H54 (cell line): Measurements from ENCODE around the gene KCNQ1.

ENCODE experiments used
- DNase-seq: peaks from one replicate; pipeline ENCODE4 v3.0.0; 2011; ENCODE audit warnings: low spot score, mixed read lengths; ENCODE audit not compliant: insufficient read length
- FAIRE-seq: peaks from 3 replicates; lab custom pipeline; 2011; peaks lifted over from hg19 to GRCh38; lab: Jason Lieb, UNC
- POLR2A ChIP-seq: IDR thresholded peaks from 2 replicates; pipeline ENCODE4 v1.6.1; 2011; ENCODE audit warnings: low read depth, mild to moderate bottlenecking, low read length

Gene KCNQ1

DNA sequence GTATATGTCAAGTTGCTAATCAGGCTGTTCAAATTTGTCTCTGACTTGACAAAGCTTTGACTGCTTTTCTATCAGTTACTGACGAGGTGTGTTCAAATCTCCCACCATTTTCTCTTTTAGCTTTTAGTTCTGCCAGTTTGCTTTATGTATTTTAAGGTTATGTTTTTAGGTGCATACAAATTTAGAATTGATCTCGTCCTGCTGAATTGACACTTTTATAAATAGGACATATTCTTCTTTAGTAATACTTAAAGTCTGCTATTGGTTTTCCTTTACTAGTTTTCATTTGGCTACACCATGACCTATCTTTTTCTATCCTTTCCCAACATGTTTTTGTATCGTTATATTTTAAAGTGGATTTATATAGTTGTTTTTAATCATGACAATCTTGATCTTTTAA, 320.7 kb downstream of the KCNQ1 start:
- DNase-seq, result no peak
- no peak for FAIRE-seq
- no peak for TF ChIP-seq POLR2A

DNA sequence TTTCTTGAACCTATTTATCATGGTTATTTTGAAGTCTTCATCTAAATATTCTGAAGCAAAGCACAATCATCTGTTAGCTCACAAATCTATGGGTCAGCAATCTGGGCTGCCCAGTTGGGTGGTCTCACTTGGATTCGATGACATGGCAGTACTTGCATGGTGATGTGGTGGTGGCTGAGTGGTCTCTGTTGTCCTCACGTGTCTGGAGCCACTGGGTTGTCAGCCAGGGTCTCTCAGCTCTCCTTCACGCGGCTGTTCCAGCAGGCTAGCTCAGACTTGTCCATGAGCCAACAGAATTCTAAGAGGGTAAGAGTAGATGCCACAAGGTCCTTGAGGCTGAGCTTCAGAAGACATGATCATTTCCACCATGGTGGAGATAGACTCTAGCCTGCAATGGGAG, 321.4 kb downstream of the KCNQ1 start:
- DNase-seq, result no peak
- no peak for FAIRE-seq
- no peak for TF ChIP-seq POLR2A

DNA sequence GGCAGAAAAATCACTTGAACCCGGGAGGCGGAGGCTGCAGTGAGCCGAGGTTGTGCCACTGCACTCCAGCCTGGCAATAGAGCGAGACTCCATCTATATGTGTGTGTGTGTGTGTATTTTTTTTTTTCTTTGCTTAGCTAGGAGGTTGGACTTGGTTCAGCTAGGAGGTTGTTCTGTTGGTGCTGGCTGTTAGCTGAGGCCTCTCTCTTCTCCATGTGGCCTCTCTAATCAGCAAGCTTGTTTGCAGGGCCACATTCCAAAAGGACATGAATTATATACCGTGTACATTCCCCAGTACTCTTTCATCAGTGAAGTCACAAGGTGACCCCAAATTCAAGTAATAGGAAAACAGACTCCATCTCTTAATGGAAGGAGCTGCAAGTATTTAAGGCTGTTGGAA, 322.3 kb downstream of the KCNQ1 start:
- DNase-seq, result no peak
- no peak for FAIRE-seq
- no peak for TF ChIP-seq POLR2A

- FAIRE-seq (no peak), DNase-seq (no peak)
- TF ChIP-seq POLR2A, result no peak
These were observed 323.0 kb downstream of the KCNQ1 start for GRCh38 chr11:2767801-2768200.

GRCh38 chr11:2768471-2769408, 323.9 kb downstream of the KCNQ1 start:
- DNase-seq, result peak; percentile 96
- no peak for FAIRE-seq
- no peak for TF ChIP-seq POLR2A

DNA sequence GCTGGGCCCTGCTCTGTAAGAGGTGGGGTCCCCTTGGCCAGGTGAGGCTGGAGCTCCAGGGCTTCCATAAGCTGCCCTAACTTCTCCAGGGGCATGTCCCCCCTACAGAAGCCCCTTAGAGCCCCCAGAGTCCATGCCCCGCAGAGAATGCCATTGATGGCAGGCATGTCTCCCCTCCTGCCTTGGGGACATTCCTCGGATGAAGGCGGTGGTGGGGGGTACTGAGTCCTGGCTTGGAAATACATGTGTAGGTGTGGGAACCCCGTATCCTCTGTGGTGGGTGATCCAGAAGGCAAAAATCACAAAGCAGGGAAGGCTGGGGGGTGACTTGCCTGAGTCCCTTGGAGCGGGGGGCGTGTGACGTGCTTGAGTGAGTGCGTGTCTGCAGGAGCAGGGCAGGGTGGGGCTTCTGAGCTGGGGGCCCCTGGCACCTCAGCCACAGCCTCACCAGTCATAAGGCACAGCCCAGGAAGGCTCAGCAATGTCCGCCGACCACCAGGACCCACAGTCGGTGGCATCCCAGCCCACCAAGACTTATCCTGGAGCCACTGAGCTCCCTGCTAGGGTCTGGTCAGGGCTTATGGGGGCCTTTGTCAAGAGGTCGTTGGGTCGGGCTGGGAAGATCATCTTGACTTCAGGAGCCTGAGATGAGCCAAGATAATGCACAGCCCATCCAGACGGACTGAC, 324.7 kb downstream of the KCNQ1 start:
- no peak for TF ChIP-seq POLR2A
- no peak for FAIRE-seq
- DNase-seq, result no peak

GRCh38 chr11:2770096-2770751, 325.4 kb downstream of the KCNQ1 start:
- DNase-seq (no peak), FAIRE-seq (no peak)
- no peak for TF ChIP-seq POLR2A

- TF ChIP-seq POLR2A, result no peak
- DNase-seq (no peak), FAIRE-seq (no peak)
These were observed 326.0 kb downstream of the KCNQ1 start for GRCh38 chr11:2770761-2771301.

DNA sequence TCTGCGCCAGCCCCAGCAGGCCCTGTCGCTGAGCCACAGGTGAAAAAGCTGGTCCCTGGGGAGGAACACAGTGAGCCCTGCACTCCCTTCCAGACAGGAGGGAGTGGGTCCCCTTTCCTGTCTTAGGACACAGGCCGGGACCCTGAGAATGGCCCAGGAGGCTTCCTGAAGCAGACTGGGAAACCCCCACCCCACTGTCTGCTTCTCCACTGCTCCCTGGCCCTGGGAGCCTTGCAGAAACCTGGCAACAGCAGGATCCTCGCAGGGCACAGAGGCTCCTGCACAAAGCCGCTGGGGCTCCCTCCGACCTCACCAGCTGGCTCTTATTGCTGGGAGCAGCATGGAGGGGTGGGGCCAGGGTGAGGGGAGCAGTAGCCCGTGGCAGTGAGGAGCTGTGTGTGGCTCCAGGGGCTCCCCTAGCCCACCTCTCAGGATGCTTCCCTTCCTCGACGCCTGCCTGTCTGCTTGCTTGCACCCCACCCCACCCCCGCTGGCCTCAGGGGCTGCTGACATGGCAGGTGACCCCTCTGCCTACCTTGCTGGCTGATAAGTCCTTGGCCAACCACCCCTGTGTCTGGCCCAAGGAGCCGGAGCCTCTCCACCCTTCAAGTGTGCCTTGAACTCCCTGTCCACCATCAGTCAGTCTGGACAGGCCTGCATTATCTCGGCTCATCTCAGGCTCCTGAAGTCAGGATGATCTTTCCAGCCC, 327.1 kb downstream of the KCNQ1 start:
- DNase-seq, result no peak
- no peak for TF ChIP-seq POLR2A
- FAIRE-seq, result no peak

DNA sequence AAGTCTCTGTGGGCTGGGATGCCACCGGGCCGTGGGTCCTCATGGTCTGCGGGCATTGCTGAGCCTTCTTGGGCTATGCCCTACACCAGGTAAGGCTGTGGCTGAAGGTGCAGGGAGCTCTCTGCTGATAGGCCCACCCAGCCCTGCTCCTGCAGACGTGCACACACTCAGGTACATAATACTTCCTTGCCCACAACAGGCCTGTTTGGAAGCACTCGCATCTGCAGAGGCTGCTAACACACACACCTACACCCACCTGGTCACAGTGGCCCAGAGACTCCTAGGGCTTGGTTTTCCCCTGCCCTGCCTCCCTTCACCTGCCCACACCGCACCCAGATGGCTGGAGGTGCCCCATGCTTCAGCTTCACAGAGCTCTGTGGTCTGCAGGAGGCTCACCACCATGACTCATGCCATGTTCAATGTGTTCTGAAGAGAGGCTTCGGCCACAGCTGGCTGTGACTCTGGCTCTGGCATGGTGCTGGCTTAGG, 327.8 kb downstream of the KCNQ1 start:
- FAIRE-seq, result no peak
- no peak for TF ChIP-seq POLR2A
- peak; percentile 77 for DNase-seq

- TF ChIP-seq POLR2A, result no peak
- FAIRE-seq (no peak), DNase-seq (no peak)
These were observed 329.6 kb downstream of the KCNQ1 start for GRCh38 chr11:2774173-2775082.

DNA sequence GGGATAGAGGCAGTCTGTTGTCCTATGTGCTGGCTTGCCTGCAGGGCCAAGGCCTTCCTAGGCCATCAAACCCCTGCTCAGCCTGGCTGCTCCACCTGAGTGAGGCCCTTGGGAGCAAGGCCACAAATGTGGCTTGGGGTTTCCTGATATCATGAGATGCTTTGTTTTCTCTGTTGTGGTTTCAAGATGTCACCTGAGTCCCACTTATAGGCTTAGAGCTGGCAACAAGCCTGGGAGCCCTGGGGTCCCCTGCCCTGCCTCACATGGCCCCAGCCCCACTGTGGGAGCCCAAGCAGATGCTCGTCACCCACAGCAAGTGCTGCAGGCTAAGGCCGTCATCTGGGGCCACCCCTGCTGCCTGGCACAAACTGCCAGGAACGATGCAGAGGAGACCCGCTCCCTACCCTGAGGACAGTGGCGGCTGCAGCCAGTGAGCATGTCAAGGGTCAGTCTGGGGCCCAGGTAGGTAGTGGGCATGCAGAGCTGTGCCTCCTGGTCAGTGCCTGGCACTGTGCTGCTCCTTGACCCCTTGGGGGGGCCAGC, 330.3 kb downstream of the KCNQ1 start:
- DNase-seq, result no peak
- no peak for FAIRE-seq
- TF ChIP-seq POLR2A, result no peak
